Peyer's patch (tissue), 4 donors: ENCODE measurements around the gene NEIL3. TPM values are rescaled to one million over a fixed set of nuclear protein-coding genes. Genes with fewer than 3 reads are reported as not detected.

Experiments used
- DNase-seq, 3 donors: peaks; one replicate each; pipeline ENCODE4 v3.0.0-alpha.2; 2017 to 2019
- H3K27ac ChIP-seq, 4 donors: fragments of 200-600 bp; sonication (generic); one replicate each; pipeline ENCODE4 v1.5.1; 2016 to 2019
- H3K27me3 ChIP-seq, 2 donors: fragments of 200-600 bp; sonication (generic); one replicate each; pipeline ENCODE4 v1.5.1; 2019
- H3K36me3 ChIP-seq, 3 donors: fragments of 200-600 bp; sonication (generic); one replicate each; pipeline ENCODE4 v1.5.1; 2016 to 2019
- H3K4me1 ChIP-seq, 4 donors: fragments of 200-600 bp; sonication (generic); one replicate each; pipeline ENCODE4 v1.5.1; 2016 to 2019
- H3K4me3 ChIP-seq, 4 donors: fragments of 200-600 bp; sonication (generic); 1 replicate in 3 of 4; 2 replicates in 1 of 4; pipeline ENCODE4 v1.5.1; 2016 to 2019; ENCODE audit warnings: mild to moderate bottlenecking in 1 of 4
- H3K9me3 ChIP-seq, 4 donors: fragments of 200-600 bp; sonication (generic); one replicate each; pipeline ENCODE4 v1.5.1; 2016 to 2019; ENCODE audit warnings: mild to moderate bottlenecking in 1 of 4
- POLR2A ChIP-seq, 2 donors: fragments of 450-650 bp; IDR thresholded peaks; one replicate each; pipeline ENCODE4 v1.5.1; 2017; ENCODE audit warnings: antibody characterized with exemption in 2 of 2, mild to moderate bottlenecking in 2 of 2, moderate library complexity in 2 of 2
- total RNA-seq, 4 donors: library from RNA; depleted of rRNA; stranded (reverse); fragments of >200 nt; gene quantifications; one replicate each; pipeline ENCODE4 v1.1.0, GENCODE V29; 2016
- TF ChIP-seq, protein P1 (sequence below), 6 experiments: fragments of 450-650 bp in 4 of 6; fragments of 200-600 bp in 2 of 6; sonication (generic) in 1 of 6; IDR thresholded peaks; one replicate each; pipeline ENCODE4 v1.5.1; 2017 to 2019; ENCODE audit warnings: antibody characterized with exemption in 6 of 6, mild to moderate bottlenecking in 3 of 6, moderate library complexity in 1 of 6

The NEIL3 gene
- total RNA-seq, 4 donors from 2014 or later: 0.76 to 2.5 (median 1.3) TPM

DNA sequence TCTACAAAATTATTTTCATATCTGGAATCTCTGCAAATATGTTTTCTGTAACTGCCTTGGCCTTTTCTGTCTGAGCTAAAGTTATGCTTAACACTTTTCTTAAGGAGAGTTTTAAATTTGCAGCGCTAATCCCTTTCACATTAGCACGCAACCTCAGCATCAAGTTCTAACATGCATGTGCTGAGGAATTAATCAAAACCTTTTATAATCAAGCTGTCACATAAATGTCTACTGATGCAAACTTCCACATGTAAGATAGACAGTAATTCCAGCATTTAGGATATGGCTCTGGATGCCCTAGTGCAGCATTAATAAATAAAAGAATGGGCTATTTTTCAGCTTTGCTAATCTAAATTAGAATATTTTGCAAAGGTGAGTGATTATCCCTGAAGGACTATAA lies 17.5 kb upstream of the NEIL3 start:
- H3K9me3 ChIP-seq: no peaks in the 10 kb centered on the region
- H3K36me3 ChIP-seq: no peaks in the 10 kb centered on the region
- H3K4me1 ChIP-seq: no peaks in the 10 kb centered on the region
- no peak for DNase-seq
- H3K27ac ChIP-seq: no peak overlapping the region
- no peak overlapping the region for H3K4me3 ChIP-seq
- no peaks in the 10 kb centered on the region for H3K27me3 ChIP-seq
- TF ChIP-seq, protein P1, sequence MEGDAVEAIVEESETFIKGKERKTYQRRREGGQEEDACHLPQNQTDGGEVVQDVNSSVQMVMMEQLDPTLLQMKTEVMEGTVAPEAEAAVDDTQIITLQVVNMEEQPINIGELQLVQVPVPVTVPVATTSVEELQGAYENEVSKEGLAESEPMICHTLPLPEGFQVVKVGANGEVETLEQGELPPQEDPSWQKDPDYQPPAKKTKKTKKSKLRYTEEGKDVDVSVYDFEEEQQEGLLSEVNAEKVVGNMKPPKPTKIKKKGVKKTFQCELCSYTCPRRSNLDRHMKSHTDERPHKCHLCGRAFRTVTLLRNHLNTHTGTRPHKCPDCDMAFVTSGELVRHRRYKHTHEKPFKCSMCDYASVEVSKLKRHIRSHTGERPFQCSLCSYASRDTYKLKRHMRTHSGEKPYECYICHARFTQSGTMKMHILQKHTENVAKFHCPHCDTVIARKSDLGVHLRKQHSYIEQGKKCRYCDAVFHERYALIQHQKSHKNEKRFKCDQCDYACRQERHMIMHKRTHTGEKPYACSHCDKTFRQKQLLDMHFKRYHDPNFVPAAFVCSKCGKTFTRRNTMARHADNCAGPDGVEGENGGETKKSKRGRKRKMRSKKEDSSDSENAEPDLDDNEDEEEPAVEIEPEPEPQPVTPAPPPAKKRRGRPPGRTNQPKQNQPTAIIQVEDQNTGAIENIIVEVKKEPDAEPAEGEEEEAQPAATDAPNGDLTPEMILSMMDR (IDR thresholded peaks at IDR 0.05): no peak
- TF ChIP-seq POLR2A (IDR thresholded peaks at IDR 0.05): no peak

DNA sequence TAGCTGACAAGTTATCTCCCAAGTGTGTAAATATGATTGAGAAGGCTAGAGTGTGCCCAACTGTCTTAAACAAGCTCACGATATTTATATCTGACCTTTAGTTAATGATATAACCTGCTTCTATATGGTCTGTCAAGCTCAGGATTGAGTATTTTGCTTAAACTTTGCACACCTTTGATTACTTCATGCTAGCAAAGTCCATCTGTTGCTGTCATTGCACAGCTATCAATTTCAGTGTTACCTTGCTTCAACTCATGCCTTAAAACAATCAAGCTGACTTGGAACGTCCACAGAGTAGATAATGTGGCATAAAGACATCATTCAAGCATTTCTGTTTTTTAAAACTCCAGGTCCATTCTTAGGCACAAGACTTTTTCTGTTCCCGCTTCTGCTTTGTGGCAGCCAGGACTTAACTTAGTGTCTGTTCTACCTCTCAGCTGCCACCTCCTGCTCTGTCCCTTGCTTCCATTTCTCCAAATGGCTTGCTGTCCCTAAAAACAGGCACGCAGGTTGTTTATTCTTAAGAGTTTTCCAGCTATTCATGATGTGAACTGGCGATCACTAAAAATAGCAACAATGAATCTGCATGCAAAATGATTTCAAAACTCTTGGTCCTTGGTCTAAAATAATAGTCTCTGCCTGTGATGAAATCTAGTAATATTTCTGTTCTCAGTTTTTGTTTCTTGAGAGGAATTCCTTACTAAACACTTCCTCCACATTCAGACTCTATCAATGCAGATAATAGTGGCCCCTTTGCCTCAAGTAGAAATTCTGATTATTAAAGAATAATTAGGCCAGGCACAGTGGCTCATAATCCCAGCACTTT lies 16.3 kb upstream of the NEIL3 start:
- TF ChIP-seq, protein P1 (IDR thresholded peaks at IDR 0.05): no peak
- DNase-seq: no peak
- H3K27me3 ChIP-seq: no peaks in the 10 kb centered on the region
- H3K27ac ChIP-seq: no peak overlapping the region
- peaks cover 0 to 8% (median 0%) of the 10 kb centered on the region in 4 donors for H3K9me3 ChIP-seq
- H3K4me1 ChIP-seq: no peaks in the 10 kb centered on the region
- H3K4me3 ChIP-seq: no peak overlapping the region
- no peaks in the 10 kb centered on the region for H3K36me3 ChIP-seq

DNA sequence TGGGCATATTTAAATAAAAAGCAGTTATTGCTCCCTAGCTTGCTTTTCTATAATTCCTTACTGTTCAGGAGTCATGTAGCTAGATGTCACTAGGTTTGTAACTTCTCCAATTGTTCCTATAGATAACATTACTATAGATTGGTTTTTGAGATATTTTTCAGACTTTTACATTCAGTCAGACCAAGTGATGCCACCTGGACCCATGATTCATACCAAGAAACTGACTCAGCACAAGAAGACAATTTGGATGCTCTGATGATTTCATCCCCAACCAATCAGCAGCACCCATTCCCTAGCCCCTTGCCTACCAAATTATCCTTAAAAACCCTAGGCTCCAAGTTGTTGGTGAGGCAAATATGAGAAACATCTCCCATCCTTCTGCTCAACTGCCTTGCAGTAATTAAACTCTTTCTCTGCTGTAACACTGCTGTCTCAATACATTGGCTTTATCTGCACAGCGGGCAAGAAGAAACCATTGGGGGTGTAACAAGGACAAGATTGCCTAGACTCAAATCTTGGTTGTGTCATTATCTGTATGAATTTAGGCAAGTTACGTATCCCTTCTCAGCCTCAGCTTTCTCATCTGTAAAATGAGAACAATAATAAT lies 11.8 kb upstream of the NEIL3 start:
- no peak overlapping the region for H3K27ac ChIP-seq
- H3K9me3 ChIP-seq: peaks cover 0 to 8% (median 0%) of the 10 kb centered on the region in 4 donors
- TF ChIP-seq, protein P1 (IDR thresholded peaks at IDR 0.05): no peak
- no peak for TF ChIP-seq POLR2A (IDR thresholded peaks at IDR 0.05)

DNA sequence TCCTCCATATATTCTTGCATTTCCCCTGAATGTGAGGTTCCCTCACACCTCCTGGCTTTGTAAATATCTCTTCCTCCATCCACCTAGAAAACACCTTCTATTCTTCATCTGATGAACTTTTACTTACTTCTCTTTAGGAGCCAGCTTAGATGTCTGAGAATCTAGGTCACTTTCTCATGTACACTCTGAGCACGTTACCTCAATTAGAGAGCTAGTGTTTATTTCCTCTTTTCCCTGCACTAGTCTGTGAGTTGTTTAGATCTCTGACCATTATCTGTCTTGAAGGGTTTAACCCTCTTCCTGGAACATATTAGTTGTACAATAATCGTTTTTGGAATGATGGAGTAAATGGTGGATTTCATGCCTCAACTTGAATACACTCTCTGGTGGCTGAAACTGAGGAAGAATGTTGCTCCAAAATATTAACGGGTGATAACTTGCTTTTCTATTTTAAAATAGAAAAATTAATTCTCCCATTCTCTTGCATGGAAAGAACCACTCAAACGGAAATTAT lies 8.5 kb upstream of the NEIL3 start:
- H3K27me3 ChIP-seq: no peaks in the 10 kb centered on the region
- no peak for DNase-seq
- H3K9me3 ChIP-seq: peaks cover 0 to 8% (median 0%) of the 10 kb centered on the region in 4 donors
- no peak overlapping the region for H3K27ac ChIP-seq
- no peak overlapping the region for H3K4me3 ChIP-seq
- no peaks in the 10 kb centered on the region for H3K36me3 ChIP-seq
- no peaks in the 10 kb centered on the region for H3K4me1 ChIP-seq
- TF ChIP-seq, protein P1 (IDR thresholded peaks at IDR 0.05): no peak
- TF ChIP-seq POLR2A (IDR thresholded peaks at IDR 0.05): no peak

More for the DNA sequence above, 11.8 kb upstream of the NEIL3 start:
- H3K27me3 ChIP-seq: no peaks in the 10 kb centered on the region
- H3K4me3 ChIP-seq: no peak overlapping the region
- no peak for DNase-seq
- H3K36me3 ChIP-seq: no peaks in the 10 kb centered on the region
- no peaks in the 10 kb centered on the region for H3K4me1 ChIP-seq

DNA sequence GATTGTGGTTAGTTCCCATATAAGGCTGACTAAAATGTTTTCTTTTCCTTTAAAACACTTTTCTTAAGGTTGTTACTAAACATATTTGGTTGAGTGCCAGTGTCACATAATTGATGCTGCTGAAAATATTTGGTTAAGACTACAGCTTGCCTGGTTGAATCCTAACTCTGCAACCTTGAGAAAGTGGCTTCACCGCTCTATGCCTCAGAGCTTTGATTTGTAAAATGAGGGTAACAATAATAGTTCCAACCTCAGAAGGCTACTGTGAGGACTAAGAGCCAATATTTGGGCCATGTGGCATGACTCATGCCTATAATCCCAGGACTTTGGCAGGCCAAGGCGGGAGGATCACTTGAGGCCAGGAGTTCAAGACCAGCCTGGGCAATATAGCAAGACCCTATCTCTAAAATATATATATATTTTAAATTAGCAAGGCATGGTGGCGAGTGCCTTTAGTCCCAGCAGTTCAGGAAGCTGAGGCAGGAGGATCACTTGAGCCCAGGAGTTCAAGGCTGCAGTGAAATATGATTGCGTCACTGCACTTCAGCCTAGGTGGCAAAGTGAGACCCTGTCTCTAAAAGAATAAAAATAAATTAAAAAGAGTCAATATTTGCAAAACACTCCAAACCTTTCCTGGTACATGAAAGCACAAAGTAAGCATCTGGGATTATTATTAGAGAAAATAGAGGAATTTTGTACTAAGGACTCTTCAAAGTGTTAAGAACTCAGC lies 7.1 kb upstream of the NEIL3 start:
- H3K4me3 ChIP-seq: no peak overlapping the region
- DNase-seq: no peak

More for the DNA sequence above, 7.1 kb upstream of the NEIL3 start:
- Histone ChIP-seq H3K4me1 (no peaks in the 10 kb centered on the region), H3K9me3 (peaks cover 0 to 7% (median 0%) of the 10 kb centered on the region in 4 donors), H3K27me3 (no peaks in the 10 kb centered on the region), H3K36me3 (no peaks in the 10 kb centered on the region), H3K27ac (no peak overlapping the region)
- no peak for TF ChIP-seq POLR2A (IDR thresholded peaks at IDR 0.05)
- TF ChIP-seq, protein P1 (IDR thresholded peaks at IDR 0.05): no peak
